ENCODE results near the gene CRIP2. TPM values are rescaled to one million over a fixed set of nuclear protein-coding genes. Genes with fewer than 3 reads are reported as not detected.

The CRIP2 gene
- total and polyA plus RNA-seq, 9 of the 15 experiments (the other 6 are each of a cell fraction or from before 2014, with no cell fraction given): 0.18 to 2.0 (median 0.69) TPM; not detected in 1

DNA sequence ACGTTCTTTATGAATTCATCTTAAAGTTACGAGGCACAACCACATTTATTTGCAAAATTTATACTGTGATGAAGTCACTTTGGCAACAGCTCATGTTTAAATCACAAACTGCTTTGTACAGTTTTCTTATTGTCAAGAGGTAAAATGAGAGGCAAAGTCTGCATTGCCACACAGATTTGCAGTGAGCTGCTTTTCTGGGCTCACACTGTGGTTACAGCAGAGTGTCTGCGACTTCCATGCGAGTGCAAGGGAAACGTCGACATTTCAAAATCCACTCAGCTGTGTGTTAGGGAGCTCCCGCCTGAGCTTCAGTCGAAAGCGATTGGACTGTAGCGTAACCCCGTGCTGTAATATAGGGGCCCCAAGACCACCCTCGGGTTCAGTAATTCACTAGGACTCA is 42.0 kb upstream of the CRIP2 start:
- CTCF ChIA-PET (ENCODE audit: low intra/inter-chr PET ratio): no interaction called here
- FAIRE-seq: no peak
- TF ChIP-seq, protein P1, sequence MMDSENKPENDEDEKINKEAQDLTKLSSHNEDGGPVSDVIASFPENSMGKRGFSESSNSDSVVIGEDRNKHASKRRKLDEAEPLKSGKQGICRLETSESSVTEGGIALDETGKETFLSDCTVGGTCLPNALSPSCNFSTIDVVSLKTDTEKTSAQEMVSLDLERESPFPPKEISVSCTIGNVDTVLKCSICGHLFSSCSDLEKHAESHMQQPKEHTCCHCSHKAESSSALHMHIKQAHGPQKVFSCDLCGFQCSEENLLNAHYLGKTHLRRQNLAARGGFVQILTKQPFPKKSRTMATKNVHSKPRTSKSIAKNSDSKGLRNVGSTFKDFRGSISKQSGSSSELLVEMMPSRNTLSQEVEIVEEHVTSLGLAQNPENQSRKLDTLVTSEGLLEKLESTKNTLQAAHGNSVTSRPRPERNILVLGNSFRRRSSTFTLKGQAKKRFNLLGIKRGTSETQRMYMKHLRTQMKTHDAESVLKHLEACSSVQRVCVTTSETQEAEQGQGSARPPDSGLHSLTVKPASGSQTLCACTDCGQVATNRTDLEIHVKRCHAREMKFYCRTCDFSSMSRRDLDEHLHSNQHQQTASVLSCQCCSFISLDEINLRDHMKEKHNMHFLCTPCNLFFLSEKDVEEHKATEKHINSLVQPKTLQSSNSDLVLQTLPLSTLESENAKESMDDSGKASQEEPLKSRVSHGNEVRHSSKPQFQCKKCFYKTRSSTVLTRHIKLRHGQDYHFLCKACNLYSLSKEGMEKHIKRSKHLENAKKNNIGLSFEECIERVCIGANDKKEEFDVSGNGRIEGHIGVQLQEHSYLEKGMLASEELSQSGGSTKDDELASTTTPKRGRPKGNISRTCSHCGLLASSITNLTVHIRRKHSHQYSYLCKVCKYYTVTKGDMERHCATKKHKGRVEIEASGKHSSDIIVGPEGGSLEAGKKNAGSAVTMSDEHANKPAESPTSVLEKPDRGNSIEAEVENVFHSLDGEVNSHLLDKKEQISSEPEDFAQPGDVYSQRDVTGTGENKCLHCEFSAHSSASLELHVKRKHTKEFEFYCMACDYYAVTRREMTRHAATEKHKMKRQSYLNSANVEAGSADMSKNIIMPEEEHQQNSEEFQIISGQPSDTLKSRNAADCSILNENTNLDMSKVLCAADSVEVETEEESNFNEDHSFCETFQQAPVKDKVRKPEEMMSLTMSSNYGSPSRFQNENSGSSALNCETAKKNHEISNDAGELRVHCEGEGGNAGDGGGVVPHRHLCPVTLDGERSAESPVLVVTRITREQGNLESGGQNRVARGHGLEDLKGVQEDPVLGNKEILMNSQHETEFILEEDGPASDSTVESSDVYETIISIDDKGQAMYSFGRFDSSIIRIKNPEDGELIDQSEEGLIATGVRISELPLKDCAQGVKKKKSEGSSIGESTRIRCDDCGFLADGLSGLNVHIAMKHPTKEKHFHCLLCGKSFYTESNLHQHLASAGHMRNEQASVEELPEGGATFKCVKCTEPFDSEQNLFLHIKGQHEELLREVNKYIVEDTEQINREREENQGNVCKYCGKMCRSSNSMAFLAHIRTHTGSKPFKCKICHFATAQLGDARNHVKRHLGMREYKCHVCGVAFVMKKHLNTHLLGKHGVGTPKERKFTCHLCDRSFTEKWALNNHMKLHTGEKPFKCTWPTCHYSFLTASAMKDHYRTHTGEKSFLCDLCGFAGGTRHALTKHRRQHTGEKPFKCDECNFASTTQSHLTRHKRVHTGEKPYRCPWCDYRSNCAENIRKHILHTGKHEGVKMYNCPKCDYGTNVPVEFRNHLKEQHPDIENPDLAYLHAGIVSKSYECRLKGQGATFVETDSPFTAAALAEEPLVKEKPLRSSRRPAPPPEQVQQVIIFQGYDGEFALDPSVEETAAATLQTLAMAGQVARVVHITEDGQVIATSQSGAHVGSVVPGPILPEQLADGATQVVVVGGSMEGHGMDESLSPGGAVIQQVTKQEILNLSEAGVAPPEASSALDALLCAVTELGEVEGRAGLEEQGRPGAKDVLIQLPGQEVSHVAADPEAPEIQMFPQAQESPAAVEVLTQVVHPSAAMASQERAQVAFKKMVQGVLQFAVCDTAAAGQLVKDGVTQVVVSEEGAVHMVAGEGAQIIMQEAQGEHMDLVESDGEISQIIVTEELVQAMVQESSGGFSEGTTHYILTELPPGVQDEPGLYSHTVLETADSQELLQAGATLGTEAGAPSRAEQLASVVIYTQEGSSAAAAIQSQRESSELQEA (IDR thresholded peaks at IDR 0.05; ENCODE audit: low read depth): no peak
- TF ChIP-seq, protein P2, sequence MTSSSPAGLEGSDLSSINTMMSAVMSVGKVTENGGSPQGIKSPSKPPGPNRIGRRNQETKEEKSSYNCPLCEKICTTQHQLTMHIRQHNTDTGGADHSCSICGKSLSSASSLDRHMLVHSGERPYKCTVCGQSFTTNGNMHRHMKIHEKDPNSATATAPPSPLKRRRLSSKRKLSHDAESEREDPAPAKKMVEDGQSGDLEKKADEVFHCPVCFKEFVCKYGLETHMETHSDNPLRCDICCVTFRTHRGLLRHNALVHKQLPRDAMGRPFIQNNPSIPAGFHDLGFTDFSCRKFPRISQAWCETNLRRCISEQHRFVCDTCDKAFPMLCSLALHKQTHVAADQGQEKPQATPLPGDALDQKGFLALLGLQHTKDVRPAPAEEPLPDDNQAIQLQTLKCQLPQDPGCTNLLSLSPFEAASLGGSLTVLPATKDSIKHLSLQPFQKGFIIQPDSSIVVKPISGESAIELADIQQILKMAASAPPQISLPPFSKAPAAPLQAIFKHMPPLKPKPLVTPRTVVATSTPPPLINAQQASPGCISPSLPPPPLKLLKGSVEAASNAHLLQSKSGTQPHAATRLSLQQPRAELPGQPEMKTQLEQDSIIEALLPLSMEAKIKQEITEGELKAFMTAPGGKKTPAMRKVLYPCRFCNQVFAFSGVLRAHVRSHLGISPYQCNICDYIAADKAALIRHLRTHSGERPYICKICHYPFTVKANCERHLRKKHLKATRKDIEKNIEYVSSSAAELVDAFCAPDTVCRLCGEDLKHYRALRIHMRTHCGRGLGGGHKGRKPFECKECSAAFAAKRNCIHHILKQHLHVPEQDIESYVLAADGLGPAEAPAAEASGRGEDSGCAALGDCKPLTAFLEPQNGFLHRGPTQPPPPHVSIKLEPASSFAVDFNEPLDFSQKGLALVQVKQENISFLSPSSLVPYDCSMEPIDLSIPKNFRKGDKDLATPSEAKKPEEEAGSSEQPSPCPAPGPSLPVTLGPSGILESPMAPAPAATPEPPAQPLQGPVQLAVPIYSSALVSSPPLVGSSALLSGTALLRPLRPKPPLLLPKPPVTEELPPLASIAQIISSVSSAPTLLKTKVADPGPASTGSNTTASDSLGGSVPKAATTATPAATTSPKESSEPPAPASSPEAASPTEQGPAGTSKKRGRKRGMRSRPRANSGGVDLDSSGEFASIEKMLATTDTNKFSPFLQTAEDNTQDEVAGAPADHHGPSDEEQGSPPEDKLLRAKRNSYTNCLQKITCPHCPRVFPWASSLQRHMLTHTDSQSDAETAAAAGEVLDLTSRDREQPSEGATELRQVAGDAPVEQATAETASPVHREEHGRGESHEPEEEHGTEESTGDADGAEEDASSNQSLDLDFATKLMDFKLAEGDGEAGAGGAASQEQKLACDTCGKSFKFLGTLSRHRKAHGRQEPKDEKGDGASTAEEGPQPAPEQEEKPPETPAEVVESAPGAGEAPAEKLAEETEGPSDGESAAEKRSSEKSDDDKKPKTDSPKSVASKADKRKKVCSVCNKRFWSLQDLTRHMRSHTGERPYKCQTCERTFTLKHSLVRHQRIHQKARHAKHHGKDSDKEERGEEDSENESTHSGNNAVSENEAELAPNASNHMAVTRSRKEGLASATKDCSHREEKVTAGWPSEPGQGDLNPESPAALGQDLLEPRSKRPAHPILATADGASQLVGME (CRISPR knock-in tag; IDR thresholded peaks at IDR 0.05): no peak
- TF ChIP-seq PPARD (CRISPR knock-in tag; IDR thresholded peaks at IDR 0.05) (no peak), ZNF143 (CRISPR knock-in tag; IDR thresholded peaks at IDR 0.05) (no peak)
- TF ChIP-seq, protein P3, sequence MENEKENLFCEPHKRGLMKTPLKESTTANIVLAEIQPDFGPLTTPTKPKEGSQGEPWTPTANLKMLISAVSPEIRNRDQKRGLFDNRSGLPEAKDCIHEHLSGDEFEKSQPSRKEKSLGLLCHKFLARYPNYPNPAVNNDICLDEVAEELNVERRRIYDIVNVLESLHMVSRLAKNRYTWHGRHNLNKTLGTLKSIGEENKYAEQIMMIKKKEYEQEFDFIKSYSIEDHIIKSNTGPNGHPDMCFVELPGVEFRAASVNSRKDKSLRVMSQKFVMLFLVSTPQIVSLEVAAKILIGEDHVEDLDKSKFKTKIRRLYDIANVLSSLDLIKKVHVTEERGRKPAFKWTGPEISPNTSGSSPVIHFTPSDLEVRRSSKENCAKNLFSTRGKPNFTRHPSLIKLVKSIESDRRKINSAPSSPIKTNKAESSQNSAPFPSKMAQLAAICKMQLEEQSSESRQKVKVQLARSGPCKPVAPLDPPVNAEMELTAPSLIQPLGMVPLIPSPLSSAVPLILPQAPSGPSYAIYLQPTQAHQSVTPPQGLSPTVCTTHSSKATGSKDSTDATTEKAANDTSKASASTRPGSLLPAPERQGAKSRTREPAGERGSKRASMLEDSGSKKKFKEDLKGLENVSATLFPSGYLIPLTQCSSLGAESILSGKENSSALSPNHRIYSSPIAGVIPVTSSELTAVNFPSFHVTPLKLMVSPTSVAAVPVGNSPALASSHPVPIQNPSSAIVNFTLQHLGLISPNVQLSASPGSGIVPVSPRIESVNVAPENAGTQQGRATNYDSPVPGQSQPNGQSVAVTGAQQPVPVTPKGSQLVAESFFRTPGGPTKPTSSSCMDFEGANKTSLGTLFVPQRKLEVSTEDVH (IDR thresholded peaks at IDR 0.05; ENCODE audit: low read depth, partially characterized antibody): no peak

More for the DNA sequence above, 42.0 kb upstream of the CRIP2 start:
- BruUV-seq (replicated peaks): no TSS peak
- in situ Hi-C loops (cut with MboI): no loop called here
- WGBS (ENCODE audit: insufficient coverage, low coverage, missing lambda C conversion rate): 88% methylated on average over 11 of the region's 12 CpGs
- intact Hi-C loops (cut with micrococcal nuclease): no loop called here
- no peaks in the 10 kb centered on the region for H3K9me3 ChIP-seq (replicated peaks; ENCODE audit: control insufficient read depth, insufficient read depth, low read depth, low read length)
- H3K9ac ChIP-seq (ENCODE audit: insufficient read depth in 1 of 2, low read depth in 2 of 2, low read length in 2 of 2): no peak overlapping the region; a peak in 1 of 4 replicates
- peaks cover under 1% of the 10 kb centered on the region; the same call in 1 of the 2 replicates for H4K20me1 ChIP-seq (replicated peaks; ENCODE audit: control insufficient read depth, insufficient read depth, low read length)
- no peak overlapping the region for H2AFZ ChIP-seq (ENCODE audit: low read depth, low read length)
- ATAC-seq: no peak
- peaks cover 83% of the 10 kb centered on the region for H3K79me2 ChIP-seq (ENCODE audit: control insufficient read depth, insufficient read depth, low read length)
- DNase-seq (ENCODE audit: extremely low read depth in 1 of 4, low spot score in 3 of 4): no peak
- H3K4me1 ChIP-seq (replicated peaks in 1 of 2; ENCODE audit: control insufficient read depth in 2 of 2, insufficient read depth in 2 of 2, low read length in 2 of 2): peaks cover 0 to 19% of the 10 kb centered on the region in 2 experiments; a peak in 2 of 5 replicates
- no peaks in the 10 kb centered on the region for H3K9me1 ChIP-seq (ENCODE audit: control insufficient read depth, insufficient read depth, low read length)
- H3K4me3 ChIP-seq: no peak overlapping the region
- H3K4me2 ChIP-seq (ENCODE audit: insufficient read depth, low read length): no peak overlapping the region
- H3K27me3 ChIP-seq (ENCODE audit: control insufficient read depth in 2 of 2, insufficient read depth in 2 of 2, low read length in 2 of 2): no peaks in the 10 kb centered on the region
- no peak overlapping the region for H3K27ac ChIP-seq (ENCODE audit: extremely low read depth, low read depth, low read length)
- POLR2A ChIA-PET: interaction anchor here (0.7 kb wide), 1 partner anchor 16 kb away, joined by 7 read pairs; no protein-coding TSS in a partner anchor
- H3K36me3 ChIP-seq (ENCODE audit: control insufficient read depth, insufficient read depth, low read length): peaks cover 30% of the 10 kb centered on the region; the same call in 2 of the 3 replicates
